Hepatocyte (in vitro differentiated cells): Measurements from ENCODE around the gene DPH5. TPM values are rescaled to one million over a fixed set of nuclear protein-coding genes. Genes with fewer than 3 reads are reported as not detected.
"Not testable (repeated sequence)": the region's sequence is repeated elsewhere in the genome, so short reads cannot be mapped to it uniquely, and the experiment has no call there.

ENCODE experiments used
- DNase-seq: peaks from one replicate; pipeline ENCODE4 v3.0.0-alpha.2; 2016; ENCODE audit warnings: low spot score
- H2AFZ ChIP-seq: fragments of 200-600 bp; sonication (generic); 2 replicates; pipeline ENCODE4 v1.6.0; 2016; ENCODE audit warnings: antibody characterized with exemption, mild to moderate bottlenecking
- H3K27ac ChIP-seq: fragments of 200-600 bp; sonication (generic); 2 replicates; pipeline ENCODE4 v1.5.1; 2016; ENCODE audit warnings: mild to moderate bottlenecking
- H3K27me3 ChIP-seq: fragments of 200-600 bp; sonication (generic); 2 replicates; pipeline ENCODE4 v1.6.1; 2016
- H3K36me3 ChIP-seq: fragments of 200-600 bp; sonication (generic); replicated peaks from 2 replicates; pipeline ENCODE4 v1.5.1; 2016; ENCODE audit warnings: low read depth; ENCODE audit not compliant: insufficient read depth
- H3K4me1 ChIP-seq: fragments of 200-600 bp; sonication (generic); 2 replicates; pipeline ENCODE4 v1.5.1; 2016; ENCODE audit warnings: mild to moderate bottlenecking, moderate library complexity; ENCODE audit not compliant: insufficient read depth
- H3K4me2 ChIP-seq: fragments of 200-600 bp; sonication (generic); 2 replicates; pipeline ENCODE4 v1.6.0; 2016
- H3K4me3 ChIP-seq: fragments of 200-600 bp; sonication (generic); 2 replicates; pipeline ENCODE4 v1.5.1; 2016; ENCODE audit warnings: mild to moderate bottlenecking
- H3K79me2 ChIP-seq: fragments of 200-600 bp; sonication (generic); 2 replicates; pipeline ENCODE4 v1.6.0; 2017; ENCODE audit warnings: mild to moderate bottlenecking
- H3K9me2 ChIP-seq: fragments of 200-600 bp; sonication (generic); replicated peaks from 2 replicates; pipeline ENCODE4 v1.6.0; 2017; ENCODE audit warnings: mild to moderate bottlenecking; ENCODE audit not compliant: insufficient read depth
- H3K9me3 ChIP-seq: fragments of 200-600 bp; sonication (generic); 2 replicates; pipeline ENCODE4 v1.5.1; 2016; ENCODE audit warnings: low read depth, mild to moderate bottlenecking
- H4K20me1 ChIP-seq: fragments of 200-600 bp; sonication (generic); 2 replicates; pipeline ENCODE4 v1.6.0; 2016; ENCODE audit warnings: mild to moderate bottlenecking; ENCODE audit not compliant: insufficient read depth, poor library complexity, severe bottlenecking
- EZH2 ChIP-seq: fragments of 200-600 bp; sonication (generic); IDR thresholded peaks from 2 replicates; pipeline ENCODE4 v1.6.1; 2016; ENCODE audit warnings: antibody characterized with exemption, mild to moderate bottlenecking, borderline replicate concordance
- EZH2phosphoT487 ChIP-seq: fragments of 200-600 bp; sonication (generic); IDR thresholded peaks from one replicate; pipeline ENCODE4 v1.6.1; 2018; ENCODE audit warnings: antibody characterized with exemption, mild to moderate bottlenecking, low read depth, moderate library complexity; ENCODE audit not compliant: unreplicated experiment, severe bottlenecking
- WGBS: methylation state at CpG from one replicate; pipeline ENCODE4 v1.1.6; 2016; ENCODE audit warnings: low lambda C conversion rate; ENCODE audit errors: missing lambda C conversion rate; 5-methylcytosine and 5-hydroxymethylcytosine counted together
- polyA plus RNA-seq: library from polyadenylated mRNA; unstranded; fragments of >200 nt; fragmentation: Nextera tagmentation; extraction: Ambion mirVana; gene quantifications from 2 replicates; pipeline ENCODE4 v1.2.1, GENCODE V29; 2016
- total RNA-seq: library from RNA; depleted of rRNA; stranded (reverse); fragments of >200 nt; gene quantifications from 2 replicates; pipeline ENCODE4 v1.2.3, GENCODE V29; 2014
- TF ChIP-seq, protein P1 (sequence below): fragments of 200-600 bp; sonication (generic); IDR thresholded peaks from 2 replicates; pipeline ENCODE4 v1.5.1; 2016; ENCODE audit warnings: antibody characterized with exemption, mild to moderate bottlenecking; ENCODE audit not compliant: poor library complexity

Gene DPH5
- total and polyA plus RNA-seq, 2 experiments from 2014 or later, result 19.8 to 35.7 TPM

DNA sequence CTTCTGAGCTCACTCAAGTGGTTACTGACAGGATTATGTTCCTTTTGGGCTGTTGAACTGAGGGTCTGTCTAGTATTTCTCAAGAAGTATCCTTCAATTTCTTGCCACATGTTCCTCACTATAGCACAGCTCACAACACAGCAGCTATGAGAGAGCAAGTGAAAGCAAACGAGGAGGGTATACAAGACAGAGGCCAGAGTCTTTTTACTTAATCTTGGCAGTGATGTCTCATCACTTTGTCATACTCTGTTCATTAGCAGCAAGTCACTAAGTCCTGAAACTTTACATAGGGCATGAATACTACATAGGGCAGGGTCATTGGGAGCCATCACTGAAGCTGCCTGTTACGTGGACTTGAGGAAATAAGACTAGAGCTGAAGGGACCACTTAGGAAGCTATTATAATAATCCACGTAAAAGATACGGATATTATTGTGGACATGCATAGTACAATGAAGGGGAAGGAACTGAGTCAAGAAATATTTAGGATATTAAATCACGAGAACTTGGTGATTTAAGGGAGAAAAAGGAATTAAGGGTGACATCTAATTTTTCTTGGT lies 66.0 kb downstream of the DPH5 start:
- H3K4me1 ChIP-seq, result no peaks in the 10 kb centered on the region
- TF ChIP-seq, protein P1, sequence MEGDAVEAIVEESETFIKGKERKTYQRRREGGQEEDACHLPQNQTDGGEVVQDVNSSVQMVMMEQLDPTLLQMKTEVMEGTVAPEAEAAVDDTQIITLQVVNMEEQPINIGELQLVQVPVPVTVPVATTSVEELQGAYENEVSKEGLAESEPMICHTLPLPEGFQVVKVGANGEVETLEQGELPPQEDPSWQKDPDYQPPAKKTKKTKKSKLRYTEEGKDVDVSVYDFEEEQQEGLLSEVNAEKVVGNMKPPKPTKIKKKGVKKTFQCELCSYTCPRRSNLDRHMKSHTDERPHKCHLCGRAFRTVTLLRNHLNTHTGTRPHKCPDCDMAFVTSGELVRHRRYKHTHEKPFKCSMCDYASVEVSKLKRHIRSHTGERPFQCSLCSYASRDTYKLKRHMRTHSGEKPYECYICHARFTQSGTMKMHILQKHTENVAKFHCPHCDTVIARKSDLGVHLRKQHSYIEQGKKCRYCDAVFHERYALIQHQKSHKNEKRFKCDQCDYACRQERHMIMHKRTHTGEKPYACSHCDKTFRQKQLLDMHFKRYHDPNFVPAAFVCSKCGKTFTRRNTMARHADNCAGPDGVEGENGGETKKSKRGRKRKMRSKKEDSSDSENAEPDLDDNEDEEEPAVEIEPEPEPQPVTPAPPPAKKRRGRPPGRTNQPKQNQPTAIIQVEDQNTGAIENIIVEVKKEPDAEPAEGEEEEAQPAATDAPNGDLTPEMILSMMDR, result no peak
- TF ChIP-seq EZH2 (no peak), EZH2phosphoT487 (no peak)
- no peaks in the 10 kb centered on the region for H3K9me3 ChIP-seq
- no peaks in the 10 kb centered on the region for H3K9me2 ChIP-seq
- no peaks in the 10 kb centered on the region for H3K27me3 ChIP-seq
- no peaks in the 10 kb centered on the region for H3K79me2 ChIP-seq
- H3K4me2 ChIP-seq, result no peak overlapping the region
- H3K4me3 ChIP-seq, result no peak overlapping the region
- H4K20me1 ChIP-seq, result no peaks in the 10 kb centered on the region
- DNase-seq, result no peak
- no peak overlapping the region for H3K27ac ChIP-seq
- H3K36me3 ChIP-seq, result no peaks in the 10 kb centered on the region
- no peak overlapping the region for H2AFZ ChIP-seq
- WGBS, result 93% methylated on average over 5 of the region's 5 CpGs

DNA sequence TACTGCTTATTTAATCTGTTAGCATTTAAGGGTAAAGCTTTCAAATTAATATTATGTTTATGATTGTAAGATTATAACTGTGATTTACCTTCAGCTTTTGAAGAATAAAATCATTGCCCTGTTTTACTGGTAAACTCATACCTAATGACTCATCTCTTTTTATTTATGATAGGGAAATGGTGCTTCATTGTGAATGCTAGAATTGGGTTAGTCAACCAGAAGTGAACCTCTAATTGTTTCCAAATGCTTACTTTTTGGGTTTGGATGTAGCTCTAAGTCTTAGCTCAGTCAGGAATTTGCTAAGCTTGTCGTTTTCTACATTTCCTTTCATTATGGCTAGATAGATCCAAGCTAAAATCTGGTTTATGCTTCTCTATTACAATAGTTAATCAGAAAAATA lies 70.3 kb downstream of the DPH5 start:
- Histone ChIP-seq H3K4me1 (no peaks in the 10 kb centered on the region), H3K4me3 (no peak overlapping the region), H3K27ac (no peak overlapping the region), H4K20me1 (no peaks in the 10 kb centered on the region), H3K9me3 (no peaks in the 10 kb centered on the region), H3K4me2 (no peak overlapping the region), H3K79me2 (no peaks in the 10 kb centered on the region), H3K27me3 (no peaks in the 10 kb centered on the region), H3K9me2 (no peaks in the 10 kb centered on the region), H3K36me3 (no peaks in the 10 kb centered on the region), H2AFZ (no peak overlapping the region)
- no peak for DNase-seq
- TF ChIP-seq EZH2phosphoT487 (no peak), EZH2 (no peak)
- TF ChIP-seq, protein P1, result no peak
- 49% methylated on average over 1 of the region's 1 CpG for WGBS

- Histone ChIP-seq H3K36me3 (no peaks in the 10 kb centered on the region), H4K20me1 (no peaks in the 10 kb centered on the region), H3K4me1 (no peaks in the 10 kb centered on the region), H3K9me2 (no peaks in the 10 kb centered on the region), H3K79me2 (no peaks in the 10 kb centered on the region), H3K4me2 (no peak overlapping the region), H3K9me3 (no peaks in the 10 kb centered on the region), H3K27me3 (no peaks in the 10 kb centered on the region), H3K4me3 (no peak overlapping the region), H3K27ac (no peak overlapping the region), H2AFZ (no peak overlapping the region)
- DNase-seq, result no peak
- WGBS, result 83% methylated on average over 2 of the region's 2 CpGs
- TF ChIP-seq EZH2, result no peak
- TF ChIP-seq, protein P1, result no peak
- TF ChIP-seq EZH2phosphoT487, result no peak
Observed at GRCh38 chr1:100953960-100954730, 71.4 kb downstream of the DPH5 start.

- H3K9me3 ChIP-seq, H3K4me2 ChIP-seq, H3K9me2 ChIP-seq, H3K27me3 ChIP-seq, H3K4me3 ChIP-seq, H3K4me1 ChIP-seq, H4K20me1 ChIP-seq, H3K36me3 ChIP-seq, H3K79me2 ChIP-seq, H2AFZ ChIP-seq, DNase-seq, H3K27ac ChIP-seq: not testable (repeated sequence)
- WGBS, result 97% methylated on average over 1 of the region's 1 CpG
Observed at GRCh38 chr1:100952970-100953369, 72.6 kb downstream of the DPH5 start.
